NCI-H524 (cell line): ENCODE results near the gene AFP.

Experiments
- DNase-seq, 2 experiments: peaks; one replicate each; lab custom pipeline; 2025; lab: John Stamatoyannopoulos, UW

Gene AFP

GRCh38 chr4:73438582-73439215, 2.7 kb downstream of the AFP start:
- DNase-seq = no peak

DNA sequence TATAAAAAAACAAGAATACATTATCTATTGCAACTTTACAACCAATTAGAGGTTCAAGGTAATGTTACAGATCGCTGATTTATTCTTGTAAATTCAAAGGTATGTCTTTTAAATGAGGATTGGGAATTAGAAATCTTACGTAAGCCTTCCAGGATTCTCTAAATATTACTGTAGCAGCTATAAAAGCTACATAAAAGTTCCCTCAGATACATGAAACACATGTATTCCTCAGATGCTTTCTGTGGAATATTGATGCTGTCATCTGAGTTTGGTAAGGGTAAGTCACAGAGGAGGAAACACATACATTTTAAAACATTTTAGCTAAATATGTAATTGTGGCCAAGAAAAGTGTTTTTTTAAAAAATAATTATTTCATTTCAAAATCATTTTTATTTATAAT, 3.4 kb downstream of the AFP start:
- no peak for DNase-seq

DNA sequence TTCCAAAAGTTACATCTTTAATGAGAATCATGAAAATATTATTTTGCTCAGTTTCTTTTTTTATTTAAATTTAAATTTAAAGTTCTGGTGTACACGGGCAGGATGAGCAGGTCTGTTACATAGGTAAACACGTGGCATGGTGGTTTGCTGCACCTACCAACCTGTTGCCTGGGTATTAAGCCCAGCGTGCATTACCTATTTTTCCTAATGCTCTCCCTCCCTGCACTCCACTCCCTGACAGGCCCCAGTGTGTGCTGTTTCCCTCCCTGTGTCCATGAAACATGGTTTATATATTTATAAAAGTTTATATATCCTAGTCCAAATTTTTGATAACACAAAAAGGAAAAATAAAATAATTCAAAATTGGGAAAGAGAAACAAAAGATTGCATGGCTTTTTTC, 4.0 kb downstream of the AFP start:
- DNase-seq = no peak

GRCh38 chr4:73440653-73441052, 4.6 kb downstream of the AFP start:
- DNase-seq = no peak

GRCh38 chr4:73442275-73442674, 6.3 kb downstream of the AFP start:
- DNase-seq = no peak

DNA sequence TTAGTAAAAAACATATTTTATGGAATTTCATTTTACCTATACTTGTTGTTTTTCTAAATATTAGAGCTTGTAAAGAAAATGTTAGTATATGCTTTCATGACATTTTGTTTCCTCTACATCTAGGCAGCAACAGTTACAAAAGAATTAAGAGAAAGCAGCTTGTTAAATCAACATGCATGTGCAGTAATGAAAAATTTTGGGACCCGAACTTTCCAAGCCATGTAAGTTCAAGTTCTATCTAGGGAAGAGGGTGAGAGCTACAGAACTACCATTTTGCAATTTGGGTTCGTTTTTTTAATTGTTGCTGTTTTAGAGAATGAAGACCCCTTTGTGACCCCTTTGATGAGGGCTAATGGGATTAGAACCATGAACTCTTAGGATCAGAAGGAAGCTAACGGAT, 7.2 kb downstream of the AFP start:
- DNase-seq = no peak

- DNase-seq = no peak
Observed at GRCh38 chr4:73445383-73446335, 9.6 kb downstream of the AFP start.

DNA sequence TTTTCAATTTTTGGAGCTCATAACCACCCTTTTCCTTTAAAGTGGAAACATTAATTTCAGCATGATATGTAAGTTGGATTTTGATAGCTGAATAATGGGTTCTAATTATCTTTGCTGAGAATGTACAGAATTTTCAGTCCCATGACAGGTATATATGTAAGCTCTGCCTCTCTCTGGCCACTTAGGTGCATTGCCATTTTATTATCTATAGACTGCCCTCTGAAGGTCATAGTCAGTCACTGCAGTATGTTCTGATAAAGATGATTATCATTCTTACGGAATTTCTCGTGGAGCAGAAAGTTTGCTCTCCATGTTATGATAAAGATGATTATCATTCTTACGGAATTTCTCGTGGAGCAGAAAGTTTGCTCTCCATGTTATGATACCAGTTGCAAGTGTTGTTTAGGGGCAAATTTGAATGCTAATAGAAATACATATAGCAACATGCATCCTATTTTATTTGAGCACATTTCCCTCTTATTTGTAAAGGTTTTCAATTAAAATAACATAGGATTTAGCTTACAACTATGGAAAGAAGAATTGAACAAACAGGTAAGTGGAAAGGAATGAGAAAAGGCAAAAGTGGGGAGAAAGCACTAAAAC, 10.4 kb downstream of the AFP start:
- DNase-seq = peak in 1 of 2 experiments; percentile 69

GRCh38 chr4:73447671-73448070, 11.7 kb downstream of the AFP start:
- DNase-seq = no peak

DNA sequence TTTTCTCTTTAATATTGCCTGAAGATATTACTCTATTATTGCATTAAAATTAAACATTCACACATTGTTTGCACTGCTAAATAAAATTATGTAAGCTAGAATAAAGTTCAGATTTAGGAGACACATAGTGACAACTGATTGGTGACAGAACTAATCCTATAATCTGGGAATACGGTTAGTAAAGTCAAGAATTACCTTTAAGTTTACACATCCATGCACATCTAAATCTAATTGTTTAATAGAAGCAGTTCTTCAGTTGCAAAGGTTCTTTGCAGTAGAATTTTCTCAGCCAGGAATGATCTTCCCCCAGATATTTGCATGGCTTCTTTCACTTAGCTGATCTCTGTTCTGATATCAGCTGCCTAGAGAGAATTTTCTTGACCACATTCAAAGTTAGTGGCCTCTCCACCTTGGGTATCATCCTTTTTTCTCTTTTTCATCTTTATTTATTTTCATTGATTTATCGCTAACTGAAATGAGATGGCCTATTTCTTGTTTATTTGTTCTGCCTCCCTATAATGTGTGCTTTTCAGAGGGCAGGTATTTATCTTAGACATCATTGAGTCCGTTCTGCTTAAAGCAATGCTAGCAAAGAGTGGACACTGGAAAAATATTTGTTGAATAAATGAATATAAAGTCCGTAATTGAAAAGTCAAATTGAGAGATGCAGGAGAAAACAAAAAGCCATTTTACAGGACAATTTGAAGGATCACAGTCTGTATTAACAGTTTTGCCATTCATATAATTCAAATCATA, 12.6 kb downstream of the AFP start:
- no peak for DNase-seq

GRCh38 chr4:73450398-73451004, 14.5 kb downstream of the AFP start:
- peak in 1 of 2 experiments; percentile 24 for DNase-seq

GRCh38 chr4:73451404-73451803, 15.4 kb downstream of the AFP start:
- peak; percentile 4 to 72 for DNase-seq

- DNase-seq = peak; percentile 64 to 88
Observed at GRCh38 chr4:73451981-73452747, 16.1 kb downstream of the AFP start.

- DNase-seq = no peak
Observed at GRCh38 chr4:73452953-73453700, 17.1 kb downstream of the AFP start.

- no peak for DNase-seq
Observed at GRCh38 chr4:73453701-73454005, 17.6 kb downstream of the AFP start.

GRCh38 chr4:73454920-73455319, 18.9 kb downstream of the AFP start:
- DNase-seq = no peak

- DNase-seq = no peak
Observed at GRCh38 chr4:73456177-73457022, 20.4 kb downstream of the AFP start.

DNA sequence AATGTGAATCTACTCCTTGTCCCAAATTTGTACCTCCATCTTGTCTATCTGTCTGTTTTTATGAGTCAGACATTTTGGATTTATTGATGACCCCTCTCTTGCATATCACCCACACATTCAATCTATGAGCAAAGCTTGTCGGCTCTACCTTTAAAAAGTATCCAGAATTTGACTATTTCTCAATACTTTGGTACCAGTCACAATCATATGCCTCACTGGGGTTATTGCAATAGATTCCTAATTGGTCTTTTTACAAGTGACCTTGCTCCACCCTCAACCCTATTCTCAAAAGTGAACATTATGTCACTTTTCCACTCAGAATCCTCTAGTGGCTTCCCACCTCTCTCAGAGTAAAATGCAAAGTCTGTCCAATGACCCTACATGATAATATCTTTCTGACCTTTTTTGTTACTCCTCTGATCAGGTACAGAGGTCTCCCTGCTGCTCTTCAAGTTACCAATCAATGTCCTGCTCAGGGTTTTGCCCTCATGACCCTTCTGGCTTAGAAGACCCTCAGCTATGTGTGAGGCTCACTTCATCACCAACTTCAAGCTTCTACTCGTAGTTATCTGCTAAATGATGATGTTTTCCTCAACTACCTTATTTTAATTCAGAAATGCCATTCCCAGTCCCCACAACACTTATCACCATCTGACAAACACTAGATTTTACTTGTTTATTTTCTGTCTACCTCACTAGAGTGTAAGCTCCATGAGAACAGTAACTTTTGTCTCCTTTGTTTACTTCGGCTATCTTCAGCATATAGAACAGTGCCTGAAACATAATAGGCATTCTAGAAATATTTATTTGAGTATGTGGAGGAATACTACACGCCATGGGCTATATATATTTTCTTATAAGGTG, 22.4 kb downstream of the AFP start:
- DNase-seq = no peak

DNA sequence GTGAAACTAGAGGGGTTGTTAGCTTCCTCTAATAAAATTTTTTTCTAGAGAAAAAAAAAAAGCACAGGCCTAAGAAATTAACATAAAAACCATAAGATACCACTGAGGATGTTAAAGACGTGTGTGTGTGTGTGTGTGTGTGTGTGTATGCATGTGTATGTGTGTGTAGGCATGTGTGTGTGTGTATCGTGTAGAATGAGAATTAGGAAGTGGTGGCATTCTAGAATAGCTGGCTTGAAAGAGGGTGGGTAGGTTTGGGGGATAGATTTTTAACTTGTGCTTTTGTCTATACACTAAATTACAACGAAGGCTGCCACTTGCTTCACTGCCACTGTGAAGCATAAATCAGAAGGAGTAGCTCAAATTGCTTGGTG, 23.0 kb downstream of the AFP start:
- no peak for DNase-seq
